HEK293 (cell line): ENCODE data around the gene MPDU1.

ENCODE experiments used
- HOXA7 ChIP-seq: sonication (generic); formaldehyde crosslinking; IDR thresholded peaks from 2 replicates; pipeline ENCODE4 v1.8.1; 2022; ENCODE audit warnings: missing genetic modification reagents, borderline replicate concordance
- KLF7 ChIP-seq: fragments of 450-650 bp; formaldehyde crosslinking; IDR thresholded peaks from 2 replicates; pipeline ENCODE4 v1.5.1; 2016; ENCODE audit warnings: missing biosample characterization, missing genetic modification characterization, borderline replicate concordance
- KLF8 ChIP-seq: fragments of 450-650 bp; formaldehyde crosslinking; IDR thresholded peaks from 2 replicates; pipeline ENCODE4 v1.5.1; 2016; ENCODE audit warnings: missing biosample characterization, missing genetic modification characterization
- SP2 ChIP-seq: fragments of 450-650 bp; formaldehyde crosslinking; IDR thresholded peaks from 2 replicates; pipeline ENCODE4 v1.5.1; 2016; ENCODE audit warnings: missing biosample characterization, missing genetic modification characterization
- ZBTB17 ChIP-seq: fragments of 450-650 bp; formaldehyde crosslinking; IDR thresholded peaks from 2 replicates; pipeline ENCODE4 v1.5.1; 2016; ENCODE audit warnings: missing biosample characterization, missing genetic modification characterization
- ZFHX2 ChIP-seq: fragments of 450-650 bp; formaldehyde crosslinking; conservative IDR thresholded peaks from 2 replicates; pipeline ENCODE4 v1.5.1; 2016; ENCODE audit warnings: missing biosample characterization, missing genetic modification characterization
- ZFP3 ChIP-seq: fragments of 450-650 bp; formaldehyde crosslinking; IDR thresholded peaks from 2 replicates; pipeline ENCODE4 v1.5.1; 2016; ENCODE audit warnings: low read depth, missing biosample characterization, missing genetic modification characterization
- ZNF121 ChIP-seq: fragments of 450-650 bp; formaldehyde crosslinking; IDR thresholded peaks from 2 replicates; pipeline ENCODE4 v1.5.1; 2016; ENCODE audit warnings: missing biosample characterization, missing genetic modification characterization
- ZNF16 ChIP-seq: fragments of 450-650 bp; formaldehyde crosslinking; IDR thresholded peaks from 2 replicates; pipeline ENCODE4 v1.5.1; 2016; ENCODE audit warnings: low read depth, missing biosample characterization, missing genetic modification characterization
- ZNF175 ChIP-seq: fragments of 450-650 bp; formaldehyde crosslinking; IDR thresholded peaks from 2 replicates; pipeline ENCODE4 v1.5.1; 2016; ENCODE audit warnings: missing biosample characterization, missing genetic modification characterization
- ZNF184 ChIP-seq: fragments of 450-650 bp; IDR thresholded peaks from 2 replicates; pipeline ENCODE4 v1.5.1; 2018; ENCODE audit warnings: missing biosample characterization, mild to moderate bottlenecking, missing genetic modification characterization
- ZNF19 ChIP-seq: fragments of 450-650 bp; formaldehyde crosslinking; IDR thresholded peaks from 2 replicates; pipeline ENCODE4; 2016; ENCODE audit warnings: missing biosample characterization, missing genetic modification characterization, low read depth
- ZNF324 ChIP-seq: fragments of 450-650 bp; formaldehyde crosslinking; IDR thresholded peaks from 2 replicates; pipeline ENCODE4 v1.5.1; 2016; ENCODE audit warnings: missing biosample characterization, missing genetic modification characterization
- ZNF350 ChIP-seq: fragments of 450-650 bp; formaldehyde crosslinking; IDR thresholded peaks from 2 replicates; pipeline ENCODE4 v1.5.0; 2017; ENCODE audit warnings: missing biosample characterization, mild to moderate bottlenecking, missing genetic modification characterization
- ZNF366 ChIP-seq: fragments of 450-650 bp; formaldehyde crosslinking; conservative IDR thresholded peaks from 2 replicates; pipeline ENCODE4 v1.5.1; 2016; ENCODE audit warnings: missing biosample characterization, missing genetic modification characterization
- ZNF394 ChIP-seq: fragments of 450-650 bp; formaldehyde crosslinking; IDR thresholded peaks from 2 replicates; pipeline ENCODE4 v1.5.1; 2016; ENCODE audit warnings: missing biosample characterization, missing genetic modification characterization, mild to moderate bottlenecking, moderate library complexity, borderline replicate concordance
- ZNF416 ChIP-seq: fragments of 450-650 bp; formaldehyde crosslinking; IDR thresholded peaks from 2 replicates; pipeline ENCODE4 v1.5.1; 2016; ENCODE audit warnings: missing biosample characterization, missing genetic modification characterization
- ZNF423 ChIP-seq: fragments of 450-650 bp; formaldehyde crosslinking; IDR thresholded peaks from 2 replicates; pipeline ENCODE4 v1.5.1; 2016; ENCODE audit warnings: missing biosample characterization, missing genetic modification characterization
- ZNF426 ChIP-seq: fragments of 450-650 bp; formaldehyde crosslinking; IDR thresholded peaks from 2 replicates; pipeline ENCODE4 v1.5.1; 2017; ENCODE audit warnings: missing biosample characterization, missing genetic modification characterization, mild to moderate bottlenecking, inconsistent platforms, moderate library complexity
- ZNF555 ChIP-seq: fragments of 450-650 bp; formaldehyde crosslinking; conservative IDR thresholded peaks from 2 replicates; pipeline ENCODE4 v1.5.1; 2017; ENCODE audit warnings: missing biosample characterization, mild to moderate bottlenecking, missing genetic modification characterization, inconsistent platforms
- ZNF654 ChIP-seq: fragments of 450-650 bp; formaldehyde crosslinking; IDR thresholded peaks from 2 replicates; pipeline ENCODE4 v1.5.1; 2016; ENCODE audit warnings: low read depth, missing biosample characterization, missing genetic modification characterization
- ZNF660 ChIP-seq: fragments of 450-650 bp; IDR thresholded peaks from 2 replicates; pipeline ENCODE4 v1.5.1; 2018; ENCODE audit warnings: missing biosample characterization, mild to moderate bottlenecking, missing genetic modification characterization
- ZNF747 ChIP-seq: fragments of 450-650 bp; formaldehyde crosslinking; IDR thresholded peaks from 2 replicates; pipeline ENCODE4 v1.5.1; 2016; ENCODE audit warnings: missing biosample characterization, missing genetic modification characterization
- ZNF837 ChIP-seq: fragments of 450-650 bp; formaldehyde crosslinking; IDR thresholded peaks from 2 replicates; pipeline ENCODE4 v1.5.1; 2016; ENCODE audit warnings: missing biosample characterization, missing genetic modification characterization
- TF ChIP-seq, protein P1 (sequence below): fragments of 450-650 bp; formaldehyde crosslinking; IDR thresholded peaks from 2 replicates; pipeline ENCODE4 v1.5.1; 2016; ENCODE audit warnings: missing biosample characterization, missing genetic modification characterization
- TF ChIP-seq, protein P2 (sequence below): fragments of 450-650 bp; formaldehyde crosslinking; IDR thresholded peaks from 2 replicates; pipeline ENCODE4 v1.5.1; 2016; ENCODE audit warnings: missing biosample characterization, missing genetic modification characterization
- TF ChIP-seq, protein P3 (sequence below): fragments of 450-650 bp; IDR thresholded peaks from 2 replicates; pipeline ENCODE4 v1.5.1; 2018; ENCODE audit warnings: missing biosample characterization, mild to moderate bottlenecking, missing genetic modification characterization
- TF ChIP-seq, protein P4 (sequence below): fragments of 450-650 bp; formaldehyde crosslinking; IDR thresholded peaks from 2 replicates; pipeline ENCODE4 v1.5.1; 2016; ENCODE audit warnings: missing biosample characterization, missing genetic modification characterization
- TF ChIP-seq, protein P5 (sequence below): fragments of 450-650 bp; formaldehyde crosslinking; conservative IDR thresholded peaks from 2 replicates; pipeline ENCODE4 v1.5.1; 2016; ENCODE audit warnings: low read depth, missing biosample characterization, missing genetic modification characterization

MPDU1 gene

DNA sequence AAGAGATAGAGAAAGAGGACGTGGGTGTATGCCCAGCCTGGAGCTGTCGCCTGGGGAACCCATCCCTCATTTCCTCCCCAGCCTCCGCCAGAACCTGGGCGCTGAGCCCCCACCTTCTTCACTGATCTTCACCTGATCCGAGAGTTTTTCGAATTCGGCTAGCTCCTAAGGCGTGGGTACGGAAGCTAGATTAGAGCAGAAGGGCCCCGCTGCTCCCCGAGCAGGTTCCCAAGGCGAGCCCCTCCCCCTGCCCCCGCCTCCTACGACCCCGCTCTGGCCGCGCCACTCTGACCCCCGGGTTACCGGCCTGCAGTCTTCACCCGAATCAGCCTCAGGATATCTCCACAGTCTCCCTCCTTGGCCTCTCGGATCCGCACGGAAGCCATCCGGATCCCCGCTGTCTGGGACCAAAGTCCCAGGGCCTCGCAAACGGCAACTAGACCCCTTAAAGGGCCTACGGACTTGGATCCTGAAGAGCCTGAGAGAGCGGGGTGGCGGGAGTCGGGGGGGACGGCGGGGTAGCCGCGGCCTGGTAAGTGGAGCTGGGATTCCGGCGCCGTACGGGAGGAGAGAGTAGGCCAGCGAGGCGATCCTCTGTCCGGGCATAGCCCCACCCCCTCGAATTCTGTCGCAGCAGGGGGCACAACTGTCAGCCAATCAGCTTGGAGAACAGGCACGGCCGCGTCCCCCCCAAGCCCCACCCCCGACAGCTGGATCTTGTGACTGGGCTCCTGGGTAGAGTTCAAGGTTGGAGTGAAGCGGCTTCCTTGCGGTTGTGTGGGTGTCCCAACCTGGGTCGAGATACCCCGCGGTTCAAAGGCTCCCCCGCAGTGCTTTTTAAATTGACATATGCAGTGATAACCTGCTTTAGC lies 43.8 kb downstream of the MPDU1 start, which contains the start of gene SAT2 (continued):
- peak; percentile 91 for TF ChIP-seq ZNF416 (tag by site-specific recombination)
- TF ChIP-seq ZNF660 (tag by site-specific recombination): 0 out of 2 replicates have a peak, but pooled peaks have one; percentile 52
- TF ChIP-seq ZFP3 (tag by site-specific recombination): no peak
- TF ChIP-seq, protein P1, sequence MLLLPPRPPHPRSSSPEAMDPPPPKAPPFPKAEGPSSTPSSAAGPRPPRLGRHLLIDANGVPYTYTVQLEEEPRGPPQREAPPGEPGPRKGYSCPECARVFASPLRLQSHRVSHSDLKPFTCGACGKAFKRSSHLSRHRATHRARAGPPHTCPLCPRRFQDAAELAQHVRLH (tag by site-specific recombination): peak; percentile 16; the same call in 1 of the 2 replicates
- TF ChIP-seq, protein P2, sequence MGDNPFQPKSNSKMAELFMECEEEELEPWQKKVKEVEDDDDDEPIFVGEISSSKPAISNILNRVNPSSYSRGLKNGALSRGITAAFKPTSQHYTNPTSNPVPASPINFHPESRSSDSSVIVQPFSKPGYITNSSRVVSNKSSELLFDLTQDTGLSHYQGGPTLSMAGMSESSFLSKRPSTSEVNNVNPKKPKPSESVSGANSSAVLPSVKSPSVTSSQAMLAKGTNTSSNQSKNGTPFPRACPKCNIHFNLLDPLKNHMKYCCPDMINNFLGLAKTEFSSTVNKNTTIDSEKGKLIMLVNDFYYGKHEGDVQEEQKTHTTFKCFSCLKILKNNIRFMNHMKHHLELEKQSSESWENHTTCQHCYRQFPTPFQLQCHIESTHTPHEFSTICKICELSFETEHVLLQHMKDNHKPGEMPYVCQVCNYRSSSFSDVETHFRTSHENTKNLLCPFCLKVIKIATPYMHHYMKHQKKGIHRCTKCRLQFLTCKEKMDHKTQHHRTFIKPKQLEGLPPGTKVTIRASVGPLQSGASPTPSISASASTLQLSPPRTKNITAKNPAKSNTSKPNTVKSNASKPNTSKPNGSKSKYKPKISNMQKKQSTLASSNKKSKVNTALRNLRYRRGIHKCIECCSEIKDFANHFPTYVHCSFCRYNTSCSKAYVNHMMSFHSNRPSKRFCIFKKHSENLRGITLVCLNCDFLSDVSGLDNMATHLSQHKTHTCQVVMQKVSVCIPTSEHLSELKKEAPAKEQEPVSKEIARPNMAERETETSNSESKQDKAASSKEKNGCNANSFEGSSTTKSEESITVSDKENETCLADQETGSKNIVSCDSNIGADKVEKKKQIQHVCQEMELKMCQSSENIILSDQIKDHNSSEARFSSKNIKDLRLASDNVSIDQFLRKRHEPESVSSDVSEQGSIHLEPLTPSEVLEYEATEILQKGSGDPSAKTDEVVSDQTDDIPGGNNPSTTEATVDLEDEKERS (tag by site-specific recombination): no peak
- TF ChIP-seq ZNF366 (tag by site-specific recombination): no peak
- no peak for TF ChIP-seq ZNF654 (tag by site-specific recombination)
- TF ChIP-seq KLF7: no peak
- TF ChIP-seq KLF8 (tag by site-specific recombination): peak; percentile 64
- no peak for TF ChIP-seq ZNF747
- no peak for TF ChIP-seq ZNF16 (tag by site-specific recombination)
- TF ChIP-seq ZFHX2 (tag by site-specific recombination): peak; percentile 59
- TF ChIP-seq ZNF423 (tag by site-specific recombination): no peak
- peak; percentile 65 for TF ChIP-seq ZBTB17 (tag by site-specific recombination)
- no peak for TF ChIP-seq ZNF426 (tag by site-specific recombination)
- no peak for TF ChIP-seq ZNF555 (tag by site-specific recombination)
- TF ChIP-seq, protein P3, sequence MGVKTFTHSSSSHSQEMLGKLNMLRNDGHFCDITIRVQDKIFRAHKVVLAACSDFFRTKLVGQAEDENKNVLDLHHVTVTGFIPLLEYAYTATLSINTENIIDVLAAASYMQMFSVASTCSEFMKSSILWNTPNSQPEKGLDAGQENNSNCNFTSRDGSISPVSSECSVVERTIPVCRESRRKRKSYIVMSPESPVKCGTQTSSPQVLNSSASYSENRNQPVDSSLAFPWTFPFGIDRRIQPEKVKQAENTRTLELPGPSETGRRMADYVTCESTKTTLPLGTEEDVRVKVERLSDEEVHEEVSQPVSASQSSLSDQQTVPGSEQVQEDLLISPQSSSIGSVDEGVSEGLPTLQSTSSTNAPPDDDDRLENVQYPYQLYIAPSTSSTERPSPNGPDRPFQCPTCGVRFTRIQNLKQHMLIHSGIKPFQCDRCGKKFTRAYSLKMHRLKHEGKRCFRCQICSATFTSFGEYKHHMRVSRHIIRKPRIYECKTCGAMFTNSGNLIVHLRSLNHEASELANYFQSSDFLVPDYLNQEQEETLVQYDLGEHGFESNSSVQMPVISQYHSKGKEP (tag by site-specific recombination): no peak
- TF ChIP-seq ZNF175 (tag by site-specific recombination): no peak
- TF ChIP-seq ZNF394 (tag by site-specific recombination): 0 out of 2 replicates have a peak, but pooled peaks have one; percentile 26
- TF ChIP-seq ZNF184 (tag by site-specific recombination): no peak
- no peak for TF ChIP-seq ZNF121 (tag by site-specific recombination)
- TF ChIP-seq, protein P4, sequence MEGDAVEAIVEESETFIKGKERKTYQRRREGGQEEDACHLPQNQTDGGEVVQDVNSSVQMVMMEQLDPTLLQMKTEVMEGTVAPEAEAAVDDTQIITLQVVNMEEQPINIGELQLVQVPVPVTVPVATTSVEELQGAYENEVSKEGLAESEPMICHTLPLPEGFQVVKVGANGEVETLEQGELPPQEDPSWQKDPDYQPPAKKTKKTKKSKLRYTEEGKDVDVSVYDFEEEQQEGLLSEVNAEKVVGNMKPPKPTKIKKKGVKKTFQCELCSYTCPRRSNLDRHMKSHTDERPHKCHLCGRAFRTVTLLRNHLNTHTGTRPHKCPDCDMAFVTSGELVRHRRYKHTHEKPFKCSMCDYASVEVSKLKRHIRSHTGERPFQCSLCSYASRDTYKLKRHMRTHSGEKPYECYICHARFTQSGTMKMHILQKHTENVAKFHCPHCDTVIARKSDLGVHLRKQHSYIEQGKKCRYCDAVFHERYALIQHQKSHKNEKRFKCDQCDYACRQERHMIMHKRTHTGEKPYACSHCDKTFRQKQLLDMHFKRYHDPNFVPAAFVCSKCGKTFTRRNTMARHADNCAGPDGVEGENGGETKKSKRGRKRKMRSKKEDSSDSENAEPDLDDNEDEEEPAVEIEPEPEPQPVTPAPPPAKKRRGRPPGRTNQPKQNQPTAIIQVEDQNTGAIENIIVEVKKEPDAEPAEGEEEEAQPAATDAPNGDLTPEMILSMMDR: no peak
- TF ChIP-seq, protein P5, sequence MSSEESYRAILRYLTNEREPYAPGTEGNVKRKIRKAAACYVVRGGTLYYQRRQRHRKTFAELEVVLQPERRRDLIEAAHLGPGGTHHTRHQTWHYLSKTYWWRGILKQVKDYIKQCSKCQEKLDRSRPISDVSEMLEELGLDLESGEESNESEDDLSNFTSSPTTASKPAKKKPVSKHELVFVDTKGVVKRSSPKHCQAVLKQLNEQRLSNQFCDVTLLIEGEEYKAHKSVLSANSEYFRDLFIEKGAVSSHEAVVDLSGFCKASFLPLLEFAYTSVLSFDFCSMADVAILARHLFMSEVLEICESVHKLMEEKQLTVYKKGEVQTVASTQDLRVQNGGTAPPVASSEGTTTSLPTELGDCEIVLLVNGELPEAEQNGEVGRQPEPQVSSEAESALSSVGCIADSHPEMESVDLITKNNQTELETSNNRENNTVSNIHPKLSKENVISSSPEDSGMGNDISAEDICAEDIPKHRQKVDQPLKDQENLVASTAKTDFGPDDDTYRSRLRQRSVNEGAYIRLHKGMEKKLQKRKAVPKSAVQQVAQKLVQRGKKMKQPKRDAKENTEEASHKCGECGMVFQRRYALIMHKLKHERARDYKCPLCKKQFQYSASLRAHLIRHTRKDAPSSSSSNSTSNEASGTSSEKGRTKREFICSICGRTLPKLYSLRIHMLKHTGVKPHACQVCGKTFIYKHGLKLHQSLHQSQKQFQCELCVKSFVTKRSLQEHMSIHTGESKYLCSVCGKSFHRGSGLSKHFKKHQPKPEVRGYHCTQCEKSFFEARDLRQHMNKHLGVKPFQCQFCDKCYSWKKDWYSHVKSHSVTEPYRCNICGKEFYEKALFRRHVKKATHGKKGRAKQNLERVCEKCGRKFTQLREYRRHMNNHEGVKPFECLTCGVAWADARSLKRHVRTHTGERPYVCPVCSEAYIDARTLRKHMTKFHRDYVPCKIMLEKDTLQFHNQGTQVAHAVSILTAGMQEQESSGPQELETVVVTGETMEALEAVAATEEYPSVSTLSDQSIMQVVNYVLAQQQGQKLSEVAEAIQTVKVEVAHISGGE (tag by site-specific recombination): peak; percentile 40; the same call in 1 of the 2 replicates
- TF ChIP-seq ZNF837 (tag by site-specific recombination): no peak
- TF ChIP-seq HOXA7: no peak
- TF ChIP-seq ZNF19 (tag by site-specific recombination): no peak
- peak; percentile 80 for TF ChIP-seq SP2 (tag by site-specific recombination)
- no peak for TF ChIP-seq ZNF350
- 0 out of 2 replicates have a peak, but pooled peaks have one; percentile 13 for TF ChIP-seq ZNF324 (tag by site-specific recombination)
